ENCODE measurements around the gene SLC9A9. TPM values are rescaled to one million over a fixed set of nuclear protein-coding genes. Genes with fewer than 3 reads are reported as not detected.

The SLC9A9 gene
- total and polyA plus RNA-seq, 2 of the 8 experiments (the other 6 are each of a cell fraction or from before 2014, with no cell fraction given), result 0.48 to 1.1 TPM

DNA sequence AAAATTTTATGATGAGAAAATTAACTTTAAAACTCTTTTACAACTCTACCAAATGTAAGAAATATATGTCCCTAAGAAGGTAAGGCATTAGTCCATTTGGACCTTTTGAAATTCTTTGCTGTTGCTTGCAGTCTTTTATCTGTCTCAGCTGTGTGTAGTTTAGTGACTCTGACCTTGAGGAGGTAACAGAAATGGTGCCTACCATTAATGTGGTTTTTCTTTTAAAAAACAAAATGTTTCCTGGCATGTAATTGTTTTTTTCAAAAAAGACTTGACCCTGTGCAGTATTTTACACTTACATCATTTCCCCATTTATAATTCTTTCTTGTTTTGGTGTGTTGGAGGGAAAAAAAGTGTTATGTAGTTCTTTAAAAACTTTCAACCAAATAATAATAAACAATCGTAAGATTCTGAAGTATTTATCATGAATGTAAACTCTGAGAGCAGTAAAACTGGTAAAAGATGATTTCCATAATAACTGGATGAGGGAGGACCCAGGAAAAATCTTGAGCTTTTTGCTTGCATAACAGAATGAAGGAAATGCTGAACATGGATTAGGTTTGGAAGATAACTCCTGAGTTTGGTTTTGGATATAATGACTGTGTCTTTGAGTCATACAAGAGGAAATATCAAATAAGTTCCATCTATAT, 503.6 kb downstream of the SLC9A9 start:
- H2BK15ac ChIP-seq (ENCODE audit: low read length), result no peak overlapping the region
- no peak for DNase-seq (ENCODE audit: low read depth in 1 of 2, low spot score in 2 of 2)
- H2BK5ac ChIP-seq (ENCODE audit: low read depth, low read length), result no peak overlapping the region
- no peak overlapping the region for H4K91ac ChIP-seq (replicated peaks; ENCODE audit: insufficient read length, low read length)
- no peak overlapping the region for H3K4me2 ChIP-seq (ENCODE audit: insufficient read depth in 1 of 2, low read depth in 2 of 2, low read length in 2 of 2)
- no peak for FAIRE-seq
- no peak overlapping the region for H2AK5ac ChIP-seq (ENCODE audit: low read depth, low read length)
- no peak overlapping the region for H2AFZ ChIP-seq (ENCODE audit: low read length)
- H3K4me1 ChIP-seq (replicated peaks in 1 of 4; ENCODE audit: control insufficient read depth in 3 of 4, insufficient read depth in 4 of 4, low read length in 3 of 4), result no peaks in the 10 kb centered on the region
- H3K4me3 ChIP-seq (ENCODE audit: extremely low read depth in 1 of 4, insufficient read depth in 2 of 4, low read depth in 3 of 4, low read length in 4 of 4), result no peak overlapping the region
- H3K79me2 ChIP-seq (ENCODE audit: control insufficient read depth in 1 of 2, insufficient read depth in 2 of 2, low read length in 2 of 2), result no peaks in the 10 kb centered on the region
- ChIA-PET CTCF (ENCODE audit: partially characterized antibody) (interaction anchor here (0.5 to 1.5 kb wide), 2 partner anchors 10 to 11 kb away, joined by 3 to 5 read pairs; no protein-coding TSS in a partner anchor), POLR2A (ENCODE audit: partially characterized antibody) (no interaction called here)
- no peak overlapping the region for H3K18ac ChIP-seq (ENCODE audit: extremely low read depth, low read length)
- no peak overlapping the region for H3K56ac ChIP-seq (replicated peaks; ENCODE audit: insufficient read length, low read depth, low read length)
- H3K9me3 ChIP-seq (ENCODE audit: insufficient read depth in 2 of 2, low read depth in 1 of 2, low read length in 1 of 2), result no peaks in the 10 kb centered on the region
- no peak overlapping the region for H2BK12ac ChIP-seq (ENCODE audit: low read depth, low read length)
- H3K79me1 ChIP-seq (ENCODE audit: low read depth, low read length), result no peaks in the 10 kb centered on the region
- H4K5ac ChIP-seq (ENCODE audit: insufficient read length, low read depth, low read length), result no peak overlapping the region
- no peak overlapping the region for H2BK120ac ChIP-seq (replicated peaks; ENCODE audit: low read depth, low read length)
- no peak overlapping the region for H3K14ac ChIP-seq (ENCODE audit: insufficient read length)
- no peak overlapping the region for H3K23ac ChIP-seq (ENCODE audit: insufficient read length)
- no peaks in the 10 kb centered on the region for H3K27me3 ChIP-seq (replicated peaks in 1 of 4; ENCODE audit: control insufficient read depth in 3 of 4, extremely low read depth in 1 of 4, insufficient read depth in 3 of 4, low read length in 3 of 4)
- no peaks in the 10 kb centered on the region for H4K20me1 ChIP-seq (replicated peaks in 1 of 2; ENCODE audit: control insufficient read depth in 1 of 2, insufficient read depth in 2 of 2, low read length in 2 of 2)
- no peak overlapping the region for H3K9ac ChIP-seq (replicated peaks in 1 of 4; ENCODE audit: extremely low read depth in 1 of 4, low read depth in 3 of 4, low read length in 3 of 4)
- H3K23me2 ChIP-seq (ENCODE audit: low read depth, low read length), result no peaks in the 10 kb centered on the region
- no peak overlapping the region for H3K27ac ChIP-seq (ENCODE audit: low read depth, low read length)
- 95% methylated on average over 1 of the region's 1 CpG; no CpG with 5 or more reads in 1 of the 2 experiments for WGBS, 2 experiments (ENCODE audit: extremely low coverage in 1 of 2, insufficient coverage in 1 of 2, insufficient read length in 1 of 2, insufficient replicate concordance in 2 of 2, low coverage in 1 of 2, low lambda C conversion rate in 2 of 2, missing lambda C conversion rate in 1 of 2)
- no peak overlapping the region for H3K4ac ChIP-seq (replicated peaks; ENCODE audit: insufficient read length, low read depth, low read length)
- H4K8ac ChIP-seq (ENCODE audit: extremely low read depth, insufficient read depth, low read length), result no peak overlapping the region
- no peaks in the 10 kb centered on the region for H3K36me3 ChIP-seq (ENCODE audit: control insufficient read depth in 2 of 4, insufficient read depth in 4 of 4, low read length in 3 of 4)
- no peak overlapping the region for H2BK20ac ChIP-seq (ENCODE audit: low read length)
- TF ChIP-seq TAF7 (optimal IDR thresholded peaks at IDR 0.05; ENCODE audit: borderline replicate concordance, low read depth, low read length), result no peak
- no peak for TF ChIP-seq YY1 (IDR thresholded peaks at IDR 0.05; ENCODE audit: low read depth, low read length)
- TF ChIP-seq USF2 (IDR thresholded peaks at IDR 0.05; ENCODE audit: low read length), result no peak
- TF ChIP-seq RXRA (IDR thresholded peaks at IDR 0.05; ENCODE audit: insufficient read depth, low read depth, low read length), result no peak
- no peak for TF ChIP-seq SAP30 (IDR thresholded peaks at IDR 0.05; ENCODE audit: insufficient read depth, insufficient replicate concordance, low read length)
- no peak for TF ChIP-seq SIN3A (conservative IDR thresholded peaks at IDR 0.05 in 1 of 2, IDR thresholded peaks at IDR 0.05 in 1 of 2; ENCODE audit: low read depth in 1 of 2, low read length in 2 of 2)
- TF ChIP-seq ATF3 (IDR thresholded peaks at IDR 0.05; ENCODE audit: insufficient read depth, low read depth, low read length), result no peak
- TF ChIP-seq MAFK (IDR thresholded peaks at IDR 0.05; ENCODE audit: low read depth, low read length), result no peak
- no peak for TF ChIP-seq CBX5 (IDR thresholded peaks at IDR 0.05; ENCODE audit: low read depth, low read length)
- no peak for TF ChIP-seq RNF2 (IDR thresholded peaks at IDR 0.05; ENCODE audit: borderline replicate concordance, low read depth, low read length, missing control alignments, poor library complexity, severe bottlenecking)
